SIG-M5 (cell line): ENCODE data around the gene FXR2.
"Not testable (repeated sequence)": the region's sequence is repeated elsewhere in the genome, so short reads cannot be mapped to it uniquely, and the experiment has no call there.

ENCODE experiments used
- DNase-seq: peaks from one replicate; lab custom pipeline; 2025; lab: John Stamatoyannopoulos, UW

The FXR2 gene

DNA sequence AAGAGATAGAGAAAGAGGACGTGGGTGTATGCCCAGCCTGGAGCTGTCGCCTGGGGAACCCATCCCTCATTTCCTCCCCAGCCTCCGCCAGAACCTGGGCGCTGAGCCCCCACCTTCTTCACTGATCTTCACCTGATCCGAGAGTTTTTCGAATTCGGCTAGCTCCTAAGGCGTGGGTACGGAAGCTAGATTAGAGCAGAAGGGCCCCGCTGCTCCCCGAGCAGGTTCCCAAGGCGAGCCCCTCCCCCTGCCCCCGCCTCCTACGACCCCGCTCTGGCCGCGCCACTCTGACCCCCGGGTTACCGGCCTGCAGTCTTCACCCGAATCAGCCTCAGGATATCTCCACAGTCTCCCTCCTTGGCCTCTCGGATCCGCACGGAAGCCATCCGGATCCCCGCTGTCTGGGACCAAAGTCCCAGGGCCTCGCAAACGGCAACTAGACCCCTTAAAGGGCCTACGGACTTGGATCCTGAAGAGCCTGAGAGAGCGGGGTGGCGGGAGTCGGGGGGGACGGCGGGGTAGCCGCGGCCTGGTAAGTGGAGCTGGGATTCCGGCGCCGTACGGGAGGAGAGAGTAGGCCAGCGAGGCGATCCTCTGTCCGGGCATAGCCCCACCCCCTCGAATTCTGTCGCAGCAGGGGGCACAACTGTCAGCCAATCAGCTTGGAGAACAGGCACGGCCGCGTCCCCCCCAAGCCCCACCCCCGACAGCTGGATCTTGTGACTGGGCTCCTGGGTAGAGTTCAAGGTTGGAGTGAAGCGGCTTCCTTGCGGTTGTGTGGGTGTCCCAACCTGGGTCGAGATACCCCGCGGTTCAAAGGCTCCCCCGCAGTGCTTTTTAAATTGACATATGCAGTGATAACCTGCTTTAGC is 12.8 kb upstream of the FXR2 start, which contains the start of gene SAT2:
TSS of gene SAT2 (minus strand) at position 572 of the 872 bp plus-strand sequence. CDS start at position 386, 186 bp downstream.
- DNase-seq, result no peak

- no peak for DNase-seq
Observed at GRCh38 chr17:7626956-7627249, 12.2 kb upstream of the FXR2 start.

DNA sequence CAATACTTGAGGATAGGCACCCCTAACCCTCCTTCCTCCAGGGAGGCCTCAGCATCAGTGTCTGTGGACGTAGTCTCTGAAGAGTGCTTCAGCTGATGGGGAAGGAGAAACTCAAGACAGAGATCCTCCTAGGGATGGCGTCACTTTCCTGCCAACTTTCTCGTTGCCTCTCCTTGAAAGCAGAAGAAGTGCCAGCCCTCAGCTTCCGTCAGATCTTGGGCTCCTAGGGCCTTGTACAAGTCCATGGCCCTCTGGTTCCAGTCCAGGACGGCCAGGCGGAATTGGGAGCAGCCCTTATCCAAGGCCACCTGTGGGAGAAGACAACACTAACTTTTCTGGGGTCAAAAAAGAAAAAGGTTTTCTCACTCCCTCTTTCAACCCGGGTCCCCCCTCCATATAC is 11.6 kb upstream of the FXR2 start:
- DNase-seq, result no peak

DNA sequence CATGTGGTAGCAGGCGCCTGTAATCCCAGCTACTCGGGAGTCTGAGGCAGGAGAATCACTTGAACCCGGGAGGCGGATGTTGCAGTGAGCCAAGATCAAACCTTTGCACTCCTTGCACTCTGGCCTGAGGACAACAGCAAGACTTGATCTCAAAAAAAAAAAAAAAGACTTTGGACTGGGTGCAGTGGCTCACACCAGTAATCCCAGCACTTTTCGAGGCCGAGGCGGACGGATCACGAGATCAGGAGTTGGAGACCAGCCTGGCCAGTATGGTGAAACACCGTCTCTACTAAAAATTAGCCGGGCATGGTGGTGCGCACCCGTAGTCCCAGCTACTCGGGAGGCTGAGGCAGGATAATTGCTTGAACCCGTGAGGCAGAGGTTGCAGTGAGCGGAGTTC is 11.1 kb upstream of the FXR2 start:
- DNase-seq, result not testable (repeated sequence)

DNA sequence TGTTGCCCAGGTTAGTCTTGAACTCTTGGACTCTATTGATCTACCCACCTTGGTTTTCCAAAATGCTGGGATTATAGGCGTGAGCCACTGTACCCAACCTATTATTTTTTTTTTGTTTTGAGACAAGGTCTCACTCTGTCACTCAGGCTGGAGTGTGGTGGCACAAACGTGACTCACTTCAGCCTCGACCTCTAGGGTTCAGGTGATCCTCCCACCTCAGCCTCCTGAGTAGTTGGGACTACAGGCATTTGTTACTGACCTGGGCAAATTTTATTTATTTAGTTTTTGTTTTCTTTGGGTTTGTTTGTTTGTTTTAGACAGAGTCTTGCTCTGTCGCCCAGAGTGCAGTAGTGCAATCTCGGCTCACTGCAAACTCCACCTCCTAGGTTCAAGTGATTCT is 9.0 kb upstream of the FXR2 start:
- no peak for DNase-seq

- no peak for DNase-seq
Observed at GRCh38 chr17:7620835-7621234, 6.1 kb upstream of the FXR2 start.

GRCh38 chr17:7618608-7619007 is 3.9 kb upstream of the FXR2 start:
- DNase-seq, result no peak

DNA sequence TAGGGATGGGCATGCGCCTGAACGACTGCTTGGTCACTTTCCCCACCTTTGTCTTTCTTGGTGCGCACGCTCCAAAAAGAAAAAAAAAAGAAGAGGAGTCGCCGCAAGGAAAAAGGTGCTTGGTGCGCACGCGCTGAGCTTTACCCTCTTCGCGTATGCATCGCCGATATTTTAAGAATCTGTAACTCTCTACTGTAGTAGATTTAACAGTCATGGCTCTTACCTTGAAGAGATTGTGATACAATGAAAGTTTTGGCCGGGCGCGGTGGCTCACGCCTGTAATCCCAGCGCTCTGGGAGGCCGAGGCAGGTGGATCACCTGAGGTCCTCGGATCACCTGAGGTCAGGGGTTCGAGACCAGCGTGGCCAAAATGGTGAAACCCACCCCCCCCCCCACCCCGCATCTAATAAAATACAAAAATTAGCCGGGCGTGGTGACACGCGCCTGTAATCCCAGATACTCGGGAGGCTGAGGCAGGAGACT is 609 bp upstream of the FXR2 start:
- DNase-seq, result no peak

DNA sequence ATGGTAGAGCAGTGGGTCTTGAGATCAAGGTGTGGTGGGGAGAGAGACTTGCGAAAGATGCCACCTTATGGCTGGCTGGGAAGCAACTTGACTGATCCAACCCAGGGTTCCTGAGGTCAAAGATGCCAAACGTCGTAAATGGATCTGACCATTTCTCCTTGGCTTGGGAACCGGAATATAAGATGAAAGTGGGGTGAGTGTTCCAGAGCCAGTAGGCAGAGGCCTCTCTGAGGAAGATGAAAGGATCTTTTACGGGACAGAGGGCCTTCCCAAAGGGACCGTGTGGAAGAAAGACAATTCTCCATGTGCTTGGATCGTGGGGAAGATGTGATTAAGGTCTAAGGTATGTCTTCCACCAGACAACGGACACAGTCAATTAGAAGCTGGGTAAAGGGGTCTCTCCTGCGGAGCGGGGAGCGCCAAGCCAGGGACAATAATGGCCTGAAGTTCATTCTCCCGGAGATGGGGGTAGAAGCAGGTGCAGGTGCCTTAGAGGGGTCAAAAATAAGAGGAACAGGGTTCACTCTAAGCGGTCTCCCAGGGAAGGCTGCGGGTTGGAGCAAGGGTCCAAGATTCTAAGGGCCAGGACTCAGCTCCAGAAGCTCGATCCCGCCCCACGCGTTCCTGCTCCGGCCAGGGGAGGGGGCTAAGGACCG is 800 bp downstream of the FXR2 start:
- DNase-seq, result no peak

DNA sequence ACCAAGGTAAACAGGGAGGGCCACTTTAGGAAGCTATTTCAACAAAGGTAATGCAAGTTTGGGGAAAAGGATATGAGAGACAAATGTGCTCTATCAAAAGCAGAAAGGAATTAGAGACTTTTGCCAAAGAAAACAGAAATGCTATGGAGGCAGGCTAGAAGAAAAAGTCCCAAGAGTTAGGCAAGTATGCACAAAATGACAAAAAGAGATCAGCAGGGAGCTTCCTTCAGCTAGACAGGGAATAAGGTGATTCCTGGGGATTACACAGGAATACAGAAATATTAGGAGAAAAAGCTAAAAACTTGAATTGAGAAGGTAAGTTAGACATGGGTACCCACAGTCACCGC is 2.4 kb downstream of the FXR2 start:
- no peak for DNase-seq

DNA sequence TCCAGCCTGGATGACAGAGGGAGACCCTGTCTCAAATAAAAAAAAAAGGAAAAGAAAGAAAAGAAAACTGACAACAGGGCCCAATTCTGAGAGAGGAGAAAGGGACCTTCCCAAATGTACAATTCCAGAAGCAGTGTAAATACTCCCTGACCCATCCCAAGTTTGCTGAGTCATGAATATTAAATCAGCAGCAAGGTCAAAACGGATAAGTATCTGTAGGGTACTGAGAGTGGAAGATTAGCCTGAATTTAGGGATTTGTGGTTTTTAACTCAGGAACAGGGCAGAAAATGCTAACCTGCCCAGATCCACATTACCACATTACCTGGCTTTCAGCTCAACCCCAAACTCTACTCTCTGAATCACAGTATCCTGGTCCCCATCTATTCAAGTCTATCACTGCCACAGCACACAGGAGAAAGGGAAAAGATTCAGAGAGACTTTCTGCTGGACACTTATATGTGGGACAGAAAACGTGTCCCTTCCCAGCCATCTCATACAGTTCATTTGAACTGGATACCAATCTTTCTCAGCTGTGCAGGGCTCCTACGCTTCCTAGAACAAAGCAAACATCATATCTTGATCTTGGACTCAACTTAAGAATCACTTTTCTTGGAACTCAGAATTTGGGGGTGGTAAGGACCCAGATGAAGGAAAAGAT is 2.9 kb downstream of the FXR2 start:
- DNase-seq, result no peak

- no peak for DNase-seq
Observed at GRCh38 chr17:7610641-7611040, 4.1 kb downstream of the FXR2 start.

DNA sequence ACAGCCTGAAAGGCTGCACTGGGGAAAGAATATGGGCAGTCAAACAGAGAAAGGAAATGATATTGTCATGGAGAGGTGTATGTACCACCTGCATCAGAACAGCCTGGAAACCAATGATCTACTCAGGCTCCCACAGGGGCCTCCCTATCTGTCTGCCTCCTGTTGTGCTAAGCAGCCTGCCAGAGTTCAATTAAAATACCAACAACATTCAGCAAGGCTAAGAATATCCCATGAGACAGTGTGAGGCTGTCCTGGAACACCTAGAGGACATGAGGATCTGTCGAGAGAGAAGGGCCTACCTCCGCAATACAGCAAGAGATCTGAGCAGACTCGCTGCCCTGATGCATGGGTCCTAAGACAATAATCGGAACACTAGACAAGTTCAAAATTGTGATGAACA is 8.4 kb downstream of the FXR2 start:
- DNase-seq, result no peak

- not testable (repeated sequence) for DNase-seq
Observed at GRCh38 chr17:7597561-7597960, 17.1 kb downstream of the FXR2 start.

DNA sequence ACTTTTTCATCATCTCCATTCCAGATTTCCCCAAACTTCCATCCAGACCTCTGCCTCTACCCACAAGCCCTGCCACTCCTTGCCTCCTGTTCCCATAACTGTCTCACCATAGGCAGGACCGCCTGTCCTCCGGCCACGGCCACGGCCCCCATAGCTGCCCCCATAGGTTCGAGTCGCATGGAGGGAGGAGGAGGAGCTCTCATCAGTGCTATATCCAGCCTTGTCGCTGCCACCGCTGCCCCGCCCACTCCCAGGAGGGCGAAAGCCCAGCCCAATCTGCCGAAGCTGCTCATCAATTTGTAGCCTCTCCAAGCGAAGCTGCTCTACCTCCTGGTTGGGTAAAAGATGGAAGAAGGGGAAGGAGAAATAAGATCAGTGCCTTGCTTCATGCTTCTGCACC is 21.4 kb downstream of the FXR2 start:
- no peak for DNase-seq

DNA sequence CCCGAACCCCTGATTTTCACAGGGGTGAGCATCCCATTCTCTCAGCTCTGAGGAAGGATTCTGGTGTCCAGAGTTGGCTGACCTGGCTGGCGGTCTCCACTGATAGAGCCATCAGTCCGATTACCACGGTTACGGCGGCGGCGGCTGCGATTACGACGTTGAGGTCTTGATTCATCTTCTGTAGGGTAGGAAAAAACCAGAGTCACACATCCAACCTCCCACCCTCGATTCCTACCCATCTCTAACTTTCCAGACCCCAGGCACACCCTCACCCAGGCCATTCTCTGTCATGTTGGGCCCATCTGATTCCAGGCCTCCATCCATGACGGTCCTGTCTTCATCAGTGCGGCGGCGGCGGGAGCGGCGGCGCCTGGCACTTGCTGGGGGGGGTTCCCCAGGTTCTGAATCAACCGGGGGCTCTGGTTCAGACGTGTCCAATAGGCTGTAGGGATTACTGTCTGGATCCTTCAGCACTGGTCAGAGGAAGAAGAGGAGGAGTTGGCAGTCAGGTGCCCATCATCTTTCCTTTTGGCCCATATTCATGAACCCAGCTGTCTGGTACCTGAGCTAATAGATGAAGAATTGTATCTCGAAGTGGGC is 22.2 kb downstream of the FXR2 start:
- no peak for DNase-seq

- no peak for DNase-seq
Observed at GRCh38 chr17:7591596-7591995, 23.1 kb downstream of the FXR2 start.

DNA sequence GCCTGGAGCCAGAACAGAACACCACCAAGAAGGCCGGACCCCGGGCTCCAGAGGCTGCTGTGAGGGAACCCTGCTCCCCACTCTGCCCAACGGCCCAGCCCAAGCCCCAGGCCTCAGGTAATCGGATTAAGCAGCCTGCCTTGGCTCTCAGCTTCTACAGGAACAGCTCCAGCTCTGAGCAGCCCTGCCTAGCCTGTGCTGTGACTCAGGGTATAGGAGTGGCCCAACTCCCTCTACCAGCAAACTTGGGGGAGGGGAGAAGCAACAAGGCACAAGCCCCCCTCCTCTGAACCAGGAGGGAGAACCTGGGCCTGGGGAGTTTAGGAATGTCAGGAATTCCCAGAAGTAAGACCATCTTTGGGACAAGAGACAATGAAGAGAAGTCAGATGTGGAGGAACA is 24.0 kb downstream of the FXR2 start:
- DNase-seq, result no peak

- DNase-seq, result no peak
Observed at GRCh38 chr17:7589891-7590691, 24.6 kb downstream of the FXR2 start, which contains the start of gene SOX15. Gene SOX15 (minus strand): TSS chr17:7590094. CDS start chr17:7589676, 418 bp downstream.

GRCh38 chr17:7589204-7589868 is 25.4 kb downstream of the FXR2 start:
- DNase-seq, result no peak

DNA sequence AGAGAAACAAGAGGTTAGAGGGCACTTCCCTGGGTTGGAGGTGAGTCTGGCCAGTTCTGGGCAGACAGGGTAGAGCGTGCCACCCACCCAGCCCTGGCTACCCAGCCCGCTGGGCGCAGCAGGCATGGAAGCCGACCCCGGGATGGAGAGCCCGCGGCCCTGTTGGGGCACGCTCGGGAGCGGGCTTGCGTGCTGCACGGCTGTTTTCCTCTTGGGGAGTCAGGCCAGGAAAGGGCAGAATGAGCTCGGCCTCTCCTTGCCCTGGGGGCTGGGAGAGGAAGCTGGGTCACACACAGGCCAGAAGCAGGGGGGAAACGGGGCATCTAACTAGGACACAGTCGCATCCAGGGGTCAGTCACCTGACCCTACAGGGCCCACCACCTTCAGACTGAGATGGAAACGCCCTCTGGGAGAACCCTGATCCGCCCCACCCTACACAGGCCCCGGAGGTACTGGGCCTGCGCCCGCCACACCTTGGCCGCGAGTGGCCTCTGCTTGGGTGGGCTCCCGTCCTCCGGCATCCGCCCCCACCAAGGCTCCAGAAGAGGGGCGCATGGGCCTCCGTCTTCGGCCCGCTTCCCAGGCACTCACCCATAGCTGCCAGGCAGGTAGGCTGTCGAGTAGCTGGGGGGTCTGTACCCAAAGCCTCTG is 26.0 kb downstream of the FXR2 start:
- no peak for DNase-seq
